SW 1271 (cell line): Measurements from ENCODE around the gene GLI3.
A peak's percentile ranks its signal among the peaks of the same experiment; 100 is the strongest.

Experiments used
- DNase-seq, 2 experiments: peaks; one replicate each; lab custom pipeline; 2025; lab: John Stamatoyannopoulos, UW

GLI3 gene

GRCh38 chr7:42236976-42237810 is at the start of gene GLI3:
Gene GLI3 (minus strand): TSS chr7:42237209. CDS start chr7:42223253, 13,956 bp downstream.
- peak; percentile 64 to 86 for DNase-seq

- DNase-seq: no peak
Measured at GRCh38 chr7:42285383-42285824, 48.4 kb upstream of the GLI3 start.

DNA sequence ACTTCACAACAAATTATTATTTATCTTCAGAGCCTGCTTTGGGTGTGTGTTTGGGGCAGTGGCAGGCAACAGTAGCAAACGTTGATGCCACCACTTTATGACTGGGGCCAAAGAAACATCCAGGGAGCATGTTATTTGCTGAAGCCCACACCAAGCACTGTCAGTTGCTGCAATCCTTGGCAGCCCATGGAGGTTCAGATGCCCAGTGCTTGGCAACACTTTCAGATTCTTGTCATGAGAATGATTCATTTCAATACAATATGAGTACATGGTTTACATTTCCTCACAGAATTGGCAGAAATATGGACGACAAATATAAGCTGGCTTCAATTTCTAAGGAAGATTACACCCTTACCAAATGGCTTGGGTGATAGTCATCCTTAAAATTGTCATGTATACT is 46.5 kb upstream of the GLI3 start:
- DNase-seq: no peak

GRCh38 chr7:42278344-42278743 is 41.3 kb upstream of the GLI3 start:
- no peak for DNase-seq

DNA sequence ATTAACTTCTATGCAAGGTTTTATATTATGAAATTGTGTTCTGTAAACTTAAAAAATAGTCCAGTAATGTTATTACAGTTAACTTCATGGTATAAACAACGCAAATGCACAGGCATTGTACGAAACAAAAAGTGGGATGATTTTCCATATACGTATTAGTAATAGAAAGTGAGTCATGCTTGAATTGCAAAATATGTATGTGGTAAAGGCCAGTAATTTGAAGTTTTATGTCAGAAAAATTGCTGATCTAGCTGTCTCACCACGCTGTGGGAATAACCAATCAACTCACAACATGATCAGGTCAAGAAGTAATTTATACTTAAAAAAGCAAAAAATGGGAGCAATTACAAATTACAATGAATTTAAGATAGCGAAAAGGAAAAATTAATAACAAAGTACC is 37.0 kb upstream of the GLI3 start:
- no peak for DNase-seq

GRCh38 chr7:42272793-42273665 is 36.0 kb upstream of the GLI3 start:
- peak in 1 of 2 experiments; percentile 26 for DNase-seq

DNA sequence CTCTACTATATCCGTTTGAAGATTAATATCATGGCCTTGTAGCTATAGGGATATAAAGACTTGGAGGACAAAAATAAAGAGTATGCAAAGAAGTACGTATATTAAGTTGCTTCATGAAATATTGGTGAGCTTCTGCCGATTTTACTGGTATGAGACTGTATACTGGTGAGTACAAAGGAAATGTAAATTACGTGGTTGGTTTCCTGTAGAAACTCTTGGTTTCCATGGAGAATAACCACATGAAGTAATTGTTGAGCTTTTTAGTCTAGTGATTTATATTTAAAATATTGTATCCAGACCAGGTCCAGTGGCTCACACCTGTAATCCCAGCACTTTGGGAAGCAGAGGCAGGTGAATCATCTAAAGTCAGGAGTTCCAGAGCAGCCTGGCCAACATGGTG is 32.2 kb upstream of the GLI3 start:
- DNase-seq: no peak

DNA sequence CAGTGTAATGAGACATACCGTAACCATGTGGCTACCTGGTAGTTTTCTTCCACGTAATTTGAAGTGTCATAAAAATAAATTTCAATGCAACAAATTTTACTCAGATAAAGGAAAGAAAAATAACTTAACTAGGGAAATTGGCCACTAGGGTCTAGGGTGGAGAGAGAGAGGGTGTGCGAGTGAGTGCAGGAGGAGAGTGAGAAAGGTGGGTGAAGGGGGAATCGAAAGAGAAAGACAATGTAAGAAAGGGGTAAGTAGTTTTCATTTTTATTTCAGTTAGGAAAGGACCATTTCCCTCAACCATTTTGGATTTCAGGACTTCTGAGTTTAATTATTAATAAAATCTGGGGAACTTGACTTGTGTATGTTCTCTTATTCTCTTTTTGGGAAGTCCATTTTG is 27.7 kb upstream of the GLI3 start:
- no peak for DNase-seq

GRCh38 chr7:42263971-42264370 is 27.0 kb upstream of the GLI3 start:
- no peak for DNase-seq

- DNase-seq: no peak
Measured at GRCh38 chr7:42262964-42263363, 26.0 kb upstream of the GLI3 start.

DNA sequence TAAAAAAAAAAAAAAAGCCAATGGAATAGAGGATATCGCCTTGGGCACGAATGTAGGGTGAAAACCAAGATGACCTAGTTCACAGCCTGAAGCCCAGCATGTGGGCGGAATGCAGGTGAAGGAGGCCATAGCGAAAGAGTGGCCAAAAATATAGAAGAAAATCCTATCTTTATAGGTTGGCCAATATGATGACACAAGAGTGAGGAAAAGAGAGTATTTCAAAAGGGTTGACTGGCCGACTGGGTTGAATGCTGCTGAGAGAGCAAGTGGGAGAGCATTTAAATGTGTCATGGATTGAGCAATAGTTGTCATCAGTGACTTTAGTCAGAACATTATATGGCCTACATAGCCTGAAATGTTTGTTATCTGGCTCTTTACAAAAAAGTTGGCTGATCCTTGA is 17.2 kb upstream of the GLI3 start:
- DNase-seq: no peak

DNA sequence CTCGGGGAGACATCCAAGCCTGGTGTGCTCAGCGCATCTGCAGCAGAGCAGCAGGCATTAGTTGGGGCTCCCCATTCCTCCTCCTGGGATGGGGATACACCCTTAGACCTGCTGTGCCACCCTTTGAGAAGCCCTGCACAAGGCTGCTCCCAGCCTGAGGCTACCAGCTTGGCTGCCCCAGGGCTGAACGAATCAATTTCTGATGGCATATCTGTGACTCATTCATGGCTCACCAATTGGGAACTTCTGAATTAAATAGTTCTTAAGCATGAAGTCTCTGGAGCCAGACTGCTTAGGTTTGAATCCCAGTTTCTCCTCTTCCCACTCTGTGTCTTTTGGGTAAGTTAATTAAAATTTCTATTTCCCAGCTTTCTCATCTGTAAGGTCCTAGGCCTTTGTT is 16.3 kb upstream of the GLI3 start:
- no peak for DNase-seq

GRCh38 chr7:42250411-42250810 is 13.4 kb upstream of the GLI3 start:
- no peak for DNase-seq

DNA sequence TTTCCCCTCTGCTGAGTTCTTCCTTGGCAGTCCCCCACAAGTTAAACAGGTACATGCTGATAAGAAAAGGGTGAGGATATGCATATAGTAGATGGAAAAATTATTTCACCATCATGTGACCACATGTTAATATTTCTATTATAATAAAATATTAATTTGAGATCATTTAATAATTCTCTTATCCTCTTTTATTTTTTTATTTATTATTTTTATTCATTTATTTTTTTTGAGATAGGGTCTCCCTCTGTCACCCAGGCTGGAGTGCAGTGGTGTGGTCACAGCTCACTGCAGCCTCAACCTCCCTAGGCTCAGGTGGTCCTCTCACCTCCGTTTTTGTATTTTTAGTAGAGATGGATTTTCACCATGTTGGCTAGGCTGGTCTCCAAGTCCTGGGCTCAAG is 11.6 kb upstream of the GLI3 start:
- no peak for DNase-seq

DNA sequence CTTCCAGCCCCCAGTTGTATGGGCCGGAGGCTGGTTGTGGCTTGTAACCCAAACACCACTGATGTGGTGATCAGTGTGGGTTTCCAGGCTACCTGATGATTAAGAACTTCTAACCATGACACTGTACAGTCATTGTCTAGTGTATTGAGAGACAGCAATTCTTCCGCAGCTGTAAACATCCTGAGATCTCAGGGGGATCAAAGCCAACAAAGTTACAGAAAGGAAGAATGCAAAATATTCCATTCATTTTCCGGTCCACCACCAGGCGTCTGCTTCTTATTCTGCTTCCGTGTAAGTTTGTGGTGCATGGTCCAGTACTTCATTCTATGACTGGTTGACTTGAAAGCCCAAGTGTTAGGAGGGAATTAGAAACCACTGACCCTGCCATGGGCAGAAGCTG is 10.3 kb upstream of the GLI3 start:
- no peak for DNase-seq

DNA sequence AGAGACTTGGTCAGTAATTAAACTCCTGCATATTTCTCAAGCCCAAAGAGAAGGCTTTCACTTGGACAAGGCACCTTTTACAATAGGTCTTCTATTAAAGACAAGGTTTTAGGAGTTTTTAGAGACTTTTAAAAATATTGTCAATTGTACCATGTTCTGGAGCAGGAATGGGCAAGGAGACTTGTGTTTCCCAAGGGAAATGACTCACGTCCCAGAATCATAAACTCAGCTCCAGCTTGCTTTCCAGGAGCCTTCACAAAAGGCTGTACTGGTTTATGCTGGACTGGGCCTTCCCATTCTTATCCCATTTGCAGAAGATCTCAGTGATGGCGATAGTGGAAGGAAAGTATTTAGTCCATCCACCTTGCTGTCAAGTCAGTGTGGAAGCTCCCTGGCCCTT is 7.8 kb upstream of the GLI3 start:
- no peak for DNase-seq

DNA sequence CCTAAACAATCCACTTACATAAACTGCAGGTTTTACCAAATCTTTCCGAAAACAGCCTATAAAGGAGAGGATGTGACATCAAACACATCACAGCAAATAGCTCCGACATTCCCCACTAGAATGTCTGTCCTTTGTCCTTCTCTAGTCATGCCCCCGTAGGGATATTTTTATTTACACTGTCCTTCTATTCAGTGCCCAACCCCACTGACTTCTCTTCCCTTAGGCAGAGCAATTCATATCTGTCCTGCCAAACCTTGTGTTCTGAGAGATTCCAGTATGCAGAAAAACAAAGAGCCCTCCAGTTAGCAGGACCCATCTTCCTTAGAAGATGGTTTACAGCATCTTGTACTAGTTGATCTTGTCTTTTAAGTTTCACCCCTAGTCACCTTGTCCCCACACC is 5.4 kb upstream of the GLI3 start:
- no peak for DNase-seq

DNA sequence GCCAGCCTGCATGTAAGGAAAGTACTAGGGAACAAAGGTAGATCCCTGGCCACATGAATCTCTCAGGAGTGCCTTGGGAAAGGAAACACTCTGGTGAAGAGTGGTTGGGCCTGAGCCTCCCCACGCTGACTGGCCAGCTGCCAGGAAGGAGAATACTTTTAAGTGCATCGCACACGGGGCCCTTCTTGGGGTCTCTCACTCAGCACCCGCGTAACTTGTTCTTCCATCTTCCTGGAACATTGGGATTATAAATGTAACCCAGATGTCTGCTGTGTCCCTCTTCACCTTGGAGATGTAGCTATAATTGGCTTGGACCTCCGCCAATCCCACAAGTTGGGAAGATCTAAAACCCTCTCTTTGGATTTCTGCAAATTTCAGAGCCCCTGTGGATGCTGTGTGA is 4.4 kb upstream of the GLI3 start:
- DNase-seq: no peak

DNA sequence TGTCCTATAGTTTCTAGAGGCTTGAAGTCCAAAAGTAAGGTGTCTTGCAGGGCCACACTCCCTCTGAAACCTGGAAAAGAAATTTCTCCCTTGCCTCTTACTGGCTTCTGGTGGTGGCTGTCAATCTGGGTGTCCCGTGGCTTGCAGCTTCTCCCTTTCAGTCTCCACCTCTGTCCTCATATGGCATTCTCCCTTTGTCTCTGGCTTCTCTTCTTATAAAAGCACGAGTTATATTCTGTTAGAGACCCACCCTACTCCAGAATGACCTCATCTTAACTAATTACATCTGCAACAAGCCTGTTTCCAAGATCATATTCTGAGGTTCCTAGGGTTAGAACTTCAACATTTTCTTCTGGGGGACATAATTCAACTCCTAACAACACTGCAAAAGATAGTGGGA is 3.4 kb upstream of the GLI3 start:
- no peak for DNase-seq

DNA sequence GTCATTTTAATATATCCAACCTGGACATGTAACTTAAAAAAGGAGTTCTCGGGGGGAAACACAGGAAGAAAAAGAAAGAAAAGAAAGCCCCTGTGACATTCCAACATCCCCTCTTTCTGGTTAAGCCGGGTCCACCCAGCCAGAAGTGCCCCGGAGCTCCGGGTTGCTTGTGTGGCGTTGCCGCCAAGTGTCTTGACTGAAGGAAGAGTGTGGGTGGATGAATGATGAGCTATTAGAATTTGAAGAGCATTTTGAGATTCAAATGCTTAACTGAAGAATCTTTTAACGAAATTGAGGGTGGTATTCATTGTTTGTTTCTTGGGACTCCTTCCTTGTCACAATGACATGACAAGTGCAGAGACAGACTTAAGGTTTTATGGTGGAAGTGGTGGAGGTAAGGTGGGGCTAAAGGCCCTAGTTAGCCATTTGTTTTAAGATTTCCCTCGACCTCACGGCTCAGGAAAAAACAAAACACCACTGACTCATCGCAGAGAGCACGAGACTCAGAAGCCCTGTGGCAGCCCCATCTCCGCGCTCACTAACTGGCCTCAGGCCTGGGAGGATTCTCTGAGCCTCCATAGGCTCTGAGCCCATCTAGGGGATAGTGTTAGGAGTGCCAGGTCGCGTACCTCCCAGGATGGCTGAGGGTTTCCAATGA is 1.8 kb upstream of the GLI3 start:
- DNase-seq: no peak

GRCh38 chr7:42237811-42238541 is 967 bp upstream of the GLI3 start:
- DNase-seq: peak in 1 of 2 experiments; percentile 18
